AML-193 (cell line): ENCODE data around the gene STK32B.

ENCODE experiments used
- DNase-seq, 2 experiments: peaks; one replicate each; lab custom pipeline; 2025; lab: John Stamatoyannopoulos, UW

The STK32B gene

DNA sequence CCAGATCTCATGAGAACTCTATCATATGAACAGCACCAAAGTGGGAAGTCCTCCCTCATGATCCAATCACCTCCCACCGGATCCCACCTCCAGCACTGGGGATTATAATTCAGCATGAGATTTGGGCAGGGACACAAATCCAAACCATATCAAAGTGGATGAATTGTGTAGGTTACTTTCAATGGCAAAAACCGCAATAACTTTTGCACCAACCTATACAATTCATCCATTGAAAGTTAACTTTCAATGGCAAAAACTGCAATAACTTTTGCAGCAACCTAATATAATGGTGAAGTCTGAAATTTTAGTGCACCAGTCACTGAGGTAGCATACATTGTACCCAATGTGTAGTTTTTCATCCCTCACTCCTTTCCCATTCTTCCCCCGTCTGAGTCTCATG lies 16.6 kb downstream of the STK32B start:
- DNase-seq, result no peak

DNA sequence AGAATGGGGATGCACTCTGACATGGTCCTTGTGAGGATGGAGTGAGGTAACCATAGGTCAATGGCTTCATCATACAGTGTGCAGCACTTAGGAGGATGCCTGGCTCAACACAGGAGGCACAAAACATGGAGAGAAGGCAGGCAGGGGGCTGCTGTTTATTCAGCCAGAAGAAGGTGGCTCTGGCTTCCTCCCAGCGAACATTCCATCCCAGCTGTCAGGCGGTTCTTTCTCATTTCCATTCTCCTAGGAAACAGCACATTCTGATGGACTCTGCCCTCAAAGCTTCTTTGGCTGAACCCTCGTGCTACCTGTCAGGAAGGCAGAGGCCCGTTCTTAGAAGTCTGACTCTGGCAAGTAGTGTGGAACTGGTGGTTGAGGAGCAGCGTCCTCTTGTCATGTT lies 18.6 kb downstream of the STK32B start:
- DNase-seq, result no peak

DNA sequence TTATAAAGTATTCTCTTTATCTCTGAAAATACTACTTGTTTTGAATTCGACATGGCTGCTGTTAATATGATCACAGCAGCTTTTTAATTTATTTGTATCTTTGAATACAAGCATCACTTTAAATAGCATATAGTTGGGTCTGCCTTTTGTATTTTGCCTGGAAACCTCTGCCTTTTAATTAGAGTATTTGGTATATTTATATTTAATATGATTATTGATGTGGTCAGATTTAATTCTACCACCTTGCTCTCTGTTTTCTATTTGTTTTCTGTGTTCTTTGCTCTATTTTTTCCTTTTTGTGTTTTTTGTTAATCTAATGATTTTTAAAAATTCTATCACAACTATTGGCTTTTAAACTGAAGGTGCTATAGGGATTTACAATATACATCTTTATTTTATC lies 21.7 kb downstream of the STK32B start:
- no peak for DNase-seq

DNA sequence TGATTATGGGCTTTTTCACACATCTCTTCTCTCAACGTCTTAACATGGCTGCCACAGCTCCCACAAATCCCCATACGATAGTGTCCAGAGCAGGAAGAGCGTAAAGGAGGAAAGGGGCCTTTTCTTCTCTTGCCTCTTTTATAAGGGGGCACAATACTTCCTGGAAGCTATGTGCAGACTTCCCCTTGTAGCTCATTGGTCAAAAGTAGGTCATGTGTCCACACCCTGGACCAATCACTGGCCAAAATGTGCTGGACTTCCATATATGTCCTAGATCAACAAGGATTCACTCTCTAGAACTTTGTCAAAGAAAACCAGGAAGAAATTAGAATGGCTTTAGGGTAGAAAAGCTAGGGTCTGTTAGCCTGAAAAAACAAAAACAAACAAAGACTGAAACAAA lies 26.7 kb downstream of the STK32B start:
- no peak for DNase-seq

DNA sequence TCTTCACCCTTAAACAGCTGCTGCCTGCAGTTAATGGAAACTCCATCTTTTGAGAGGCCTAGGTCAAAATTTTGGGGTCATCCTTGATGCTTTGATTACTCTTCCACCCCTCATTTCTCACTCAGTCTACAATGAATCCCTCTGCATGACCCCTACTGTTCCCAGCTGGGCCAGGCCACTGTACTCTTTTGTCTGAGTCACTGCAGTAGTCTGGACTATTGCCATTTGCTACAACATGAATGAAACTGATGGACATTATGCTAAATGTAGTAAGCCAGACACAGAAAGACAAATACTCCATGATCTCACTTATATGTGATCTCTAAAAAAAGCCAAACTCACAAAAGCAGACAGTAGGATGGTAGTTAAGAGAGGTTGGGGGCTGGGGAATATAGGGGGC lies 28.3 kb downstream of the STK32B start:
- DNase-seq, result no peak

DNA sequence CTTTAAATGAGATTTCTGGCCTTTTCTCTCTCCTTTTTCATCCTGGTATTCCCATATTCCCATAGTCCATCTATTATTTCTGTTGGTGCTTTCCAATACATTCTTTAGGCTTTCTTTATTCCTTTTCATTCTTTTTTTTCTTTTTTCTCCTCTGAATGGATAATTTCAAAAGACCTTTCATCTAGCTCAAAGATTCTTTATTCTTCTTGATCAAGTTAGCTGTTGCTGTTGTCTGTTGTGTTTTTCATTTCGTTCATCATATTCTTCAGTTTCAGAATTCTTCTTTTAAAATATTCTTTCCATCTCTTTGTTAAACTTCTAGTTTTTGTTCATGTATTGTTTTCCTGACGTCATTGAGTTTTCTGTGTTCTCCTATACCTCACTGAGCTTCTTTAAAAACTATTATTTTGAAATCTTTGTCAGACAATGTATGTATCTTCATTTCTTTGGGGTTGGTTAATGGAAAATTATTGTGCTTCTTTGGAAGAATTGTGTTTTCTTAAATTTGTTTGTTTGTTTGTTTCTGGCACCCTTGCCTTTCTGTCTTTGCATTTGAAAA lies 30.2 kb downstream of the STK32B start:
- no peak for DNase-seq

DNA sequence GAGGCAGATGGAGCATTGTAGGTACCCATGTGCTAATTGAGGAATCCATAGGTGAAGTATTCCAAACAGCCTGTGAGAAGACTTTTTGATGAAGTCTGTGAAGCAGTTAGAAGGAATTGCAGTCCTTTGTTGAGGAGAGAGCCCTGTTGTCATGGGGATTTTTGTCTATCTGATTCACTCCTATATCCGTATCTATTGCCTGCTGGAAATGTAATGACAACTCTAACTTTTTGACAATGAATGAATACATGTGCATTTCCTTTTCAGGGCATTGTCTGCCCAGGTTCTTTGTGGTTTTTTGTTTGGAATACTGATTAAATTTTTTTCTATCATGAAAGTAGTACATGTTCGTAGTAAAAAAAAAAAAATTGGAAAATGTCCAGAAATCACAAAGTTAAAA lies 31.1 kb downstream of the STK32B start:
- no peak for DNase-seq

DNA sequence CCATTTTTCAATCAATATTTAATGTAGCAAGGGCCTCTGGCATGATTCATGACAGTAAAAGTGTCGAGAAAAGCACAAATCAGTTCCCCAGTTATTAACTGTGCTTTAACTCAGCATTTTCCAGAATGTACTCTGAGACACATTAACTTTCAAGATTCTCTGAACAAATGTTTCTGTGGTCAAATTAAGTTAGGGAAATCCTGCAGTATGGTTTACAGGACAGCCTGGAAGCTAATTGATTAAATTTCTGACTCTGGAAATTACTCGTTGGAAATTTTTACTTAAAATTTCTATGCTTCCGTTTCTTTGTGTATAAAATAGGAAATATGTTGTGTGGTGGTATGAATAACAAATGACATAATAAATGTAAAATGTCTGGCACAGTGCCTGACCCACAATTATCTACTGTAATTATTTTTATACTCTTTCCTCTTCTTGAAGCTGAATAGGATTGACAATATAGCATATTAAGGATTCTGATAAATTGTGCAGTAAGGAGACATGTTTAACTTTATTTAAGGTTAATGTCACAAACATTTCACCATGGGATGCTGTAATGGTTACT lies 33.7 kb downstream of the STK32B start:
- DNase-seq, result no peak

DNA sequence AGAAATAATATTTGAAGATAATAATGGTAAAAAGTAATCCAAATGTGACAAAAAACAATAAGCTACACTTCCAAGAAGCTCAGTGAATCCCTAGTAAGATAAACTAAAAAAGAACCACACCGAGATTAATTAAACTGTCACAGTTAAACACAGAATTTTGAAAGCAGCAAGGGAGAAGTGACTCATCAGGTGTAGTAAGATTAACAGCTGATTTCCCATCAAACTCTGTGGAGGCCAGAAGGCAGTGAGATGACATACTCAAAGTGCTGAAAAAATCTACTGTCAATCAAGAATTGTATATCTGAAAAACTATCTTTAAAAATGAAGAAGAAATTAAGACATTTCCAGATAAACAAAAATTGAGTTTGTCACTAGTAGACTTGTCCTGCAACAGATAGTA lies 35.3 kb downstream of the STK32B start:
- DNase-seq, result no peak

DNA sequence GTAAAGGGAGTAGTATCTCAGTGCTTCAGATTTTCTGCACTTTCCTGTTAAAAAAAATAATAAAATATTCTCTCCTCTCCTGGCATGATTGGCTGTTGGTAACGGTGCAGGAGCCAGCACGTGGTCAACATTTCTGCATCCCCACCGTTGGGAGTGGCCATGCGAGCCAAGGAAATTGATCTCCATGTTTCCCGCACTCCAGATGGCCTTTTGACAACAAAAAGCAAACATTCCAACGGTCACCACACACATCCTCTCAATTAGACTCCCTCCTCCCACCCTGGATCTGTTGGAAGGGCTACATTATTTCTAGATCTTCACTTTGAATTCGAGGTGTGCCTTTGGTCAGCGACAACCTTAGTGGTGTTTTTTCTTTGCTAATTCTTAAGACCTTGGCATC lies 45.0 kb downstream of the STK32B start:
- no peak for DNase-seq

DNA sequence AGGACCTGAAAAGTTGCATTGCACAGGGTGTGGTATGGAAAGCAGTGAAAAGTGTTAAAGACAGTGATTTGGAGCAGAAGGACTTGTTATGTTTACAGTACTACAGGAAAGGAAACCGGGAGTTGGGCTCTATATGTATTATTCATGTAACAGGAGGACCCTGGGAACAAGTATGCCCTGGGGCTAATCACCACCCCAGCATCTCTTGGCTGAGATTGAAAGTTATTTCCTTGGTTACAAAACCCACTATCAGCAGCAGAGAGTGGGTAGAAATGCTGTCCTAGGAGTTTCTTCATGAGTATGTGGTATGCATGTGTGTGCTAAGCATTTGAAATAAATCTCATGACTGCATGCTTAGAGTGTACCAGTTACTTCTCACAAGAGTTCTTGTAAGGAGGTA lies 46.9 kb downstream of the STK32B start:
- no peak for DNase-seq

DNA sequence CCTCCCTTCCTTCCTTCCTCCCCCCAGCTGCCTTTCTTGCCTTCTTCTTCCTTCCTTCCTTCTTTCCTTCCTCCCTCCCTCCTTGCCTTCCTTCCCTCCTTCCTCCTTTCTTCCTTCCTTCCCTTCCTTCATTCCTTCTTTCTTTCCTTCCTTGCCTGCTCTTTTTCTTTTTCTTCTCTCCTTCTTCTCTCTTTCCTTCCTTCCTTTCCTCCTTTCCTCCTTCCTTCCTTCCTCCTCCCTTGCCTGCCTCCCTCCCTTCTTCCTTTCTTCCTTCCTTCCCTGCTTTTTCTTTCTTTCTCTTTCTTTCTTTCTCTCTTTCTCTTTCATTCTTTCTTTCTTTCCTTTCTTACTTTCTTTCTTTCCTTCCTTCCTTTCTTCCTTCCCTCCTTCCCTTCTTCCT lies 49.1 kb downstream of the STK32B start:
- DNase-seq, result no peak

DNA sequence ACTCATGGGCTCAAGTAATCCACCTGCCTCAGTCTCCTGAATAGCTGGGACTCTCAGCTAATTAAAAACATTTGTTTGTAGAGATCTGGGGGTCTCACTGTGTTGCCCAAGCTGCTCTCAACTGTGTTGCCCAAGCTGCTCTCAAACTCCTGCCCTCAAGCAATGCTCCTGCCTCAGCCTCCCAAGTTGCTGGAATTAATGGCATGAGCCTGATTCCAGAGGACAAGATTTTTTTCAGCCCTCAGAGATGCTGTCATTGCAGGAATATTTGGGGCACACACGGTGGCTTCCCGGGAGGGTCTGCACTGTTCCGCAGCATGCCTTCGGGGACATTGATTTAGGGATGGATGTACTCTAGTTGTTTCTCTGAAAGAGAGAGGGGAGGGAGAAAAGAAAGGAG lies 49.7 kb downstream of the STK32B start:
- DNase-seq, result no peak

DNA sequence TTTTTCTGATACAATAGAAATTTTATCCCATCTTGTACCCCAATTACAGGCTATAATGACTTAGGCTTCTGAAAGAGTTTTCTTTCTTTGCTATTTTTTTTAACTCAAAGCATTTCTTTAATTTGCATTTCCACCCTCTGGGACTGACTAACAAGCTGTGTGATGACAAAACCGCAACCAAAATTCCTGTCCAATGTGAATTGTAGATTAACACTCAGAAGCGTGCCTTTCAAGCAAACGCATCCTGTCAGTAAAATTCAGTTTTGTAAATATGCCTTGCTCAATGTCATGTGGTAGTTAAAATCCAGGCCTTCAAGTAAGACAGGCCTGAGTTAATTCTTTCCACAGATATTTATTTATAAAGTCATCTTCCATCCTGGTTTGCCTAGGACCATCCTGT lies 50.3 kb downstream of the STK32B start:
- no peak for DNase-seq

DNA sequence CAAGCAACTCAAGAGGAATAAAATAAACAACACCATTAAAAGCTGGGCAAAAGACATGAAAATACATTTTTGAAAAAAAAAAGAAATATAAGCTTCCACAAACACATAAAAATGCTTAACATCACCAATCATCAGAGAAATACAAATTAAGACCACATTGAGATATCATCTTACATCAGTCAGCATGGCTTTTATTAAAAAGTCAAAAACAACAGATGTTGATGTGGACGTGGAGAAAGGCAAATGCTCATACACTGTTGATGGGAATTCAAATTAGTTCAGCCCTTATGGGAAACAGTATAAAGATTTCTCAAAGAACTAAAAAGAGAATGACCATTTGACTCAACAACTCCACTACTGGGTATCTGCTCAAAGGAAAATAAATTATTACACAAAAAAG lies 59.6 kb downstream of the STK32B start:
- DNase-seq, result no peak

DNA sequence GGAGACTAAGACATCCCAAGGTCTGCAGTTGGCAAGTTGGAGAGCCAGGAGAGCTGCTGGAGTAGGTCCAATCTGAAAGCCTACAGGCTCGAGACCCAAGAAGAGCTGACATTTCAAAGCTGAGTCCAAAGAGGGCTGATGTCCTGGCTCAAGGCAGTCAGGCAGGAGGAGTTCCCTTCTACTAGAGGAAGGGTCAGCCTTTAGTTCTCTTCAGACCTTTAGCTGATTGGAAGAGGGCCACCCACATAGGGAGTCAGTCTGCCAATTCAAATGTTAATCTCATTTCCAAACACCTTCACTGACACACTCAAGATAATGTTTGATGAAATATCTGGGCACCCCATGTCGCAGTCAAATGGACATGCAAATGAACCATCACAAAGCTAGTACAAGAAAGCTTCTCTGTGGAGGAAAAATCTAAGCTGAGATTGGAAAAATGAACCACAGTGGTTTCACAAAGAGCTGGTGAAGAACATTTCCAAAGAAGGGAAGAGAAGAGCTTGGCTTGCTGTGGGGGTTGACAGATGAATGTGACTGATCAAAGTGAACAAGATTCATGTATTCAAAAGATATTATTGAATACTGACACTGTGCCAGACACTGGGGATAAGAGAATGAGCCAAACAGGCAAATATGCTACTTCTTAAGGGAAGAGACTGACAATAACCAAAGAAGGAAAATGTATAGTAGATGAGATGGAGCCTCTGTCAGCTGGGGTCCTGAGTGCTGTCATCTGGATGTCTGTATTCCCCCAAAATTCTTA lies 61.2 kb downstream of the STK32B start:
- no peak for DNase-seq

DNA sequence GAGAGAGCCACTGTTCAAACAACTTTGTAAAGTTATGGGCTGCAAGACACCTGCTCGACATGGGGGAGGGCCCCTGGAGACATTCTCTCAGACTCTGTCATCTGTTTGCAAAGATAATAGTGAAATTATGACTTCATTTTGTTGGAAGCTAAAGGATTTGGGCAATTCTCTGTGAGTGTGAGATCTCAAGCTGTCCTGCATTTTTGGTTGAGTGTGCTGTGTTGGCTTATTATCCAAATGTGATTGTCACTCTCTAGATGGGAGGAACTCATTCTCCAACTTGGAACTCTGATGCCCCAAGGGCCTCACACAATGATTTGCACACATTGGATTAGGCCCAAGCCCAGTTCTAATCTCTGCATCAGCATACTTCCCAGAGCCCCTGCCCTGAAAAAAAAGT lies 63.7 kb downstream of the STK32B start:
- DNase-seq, result no peak

DNA sequence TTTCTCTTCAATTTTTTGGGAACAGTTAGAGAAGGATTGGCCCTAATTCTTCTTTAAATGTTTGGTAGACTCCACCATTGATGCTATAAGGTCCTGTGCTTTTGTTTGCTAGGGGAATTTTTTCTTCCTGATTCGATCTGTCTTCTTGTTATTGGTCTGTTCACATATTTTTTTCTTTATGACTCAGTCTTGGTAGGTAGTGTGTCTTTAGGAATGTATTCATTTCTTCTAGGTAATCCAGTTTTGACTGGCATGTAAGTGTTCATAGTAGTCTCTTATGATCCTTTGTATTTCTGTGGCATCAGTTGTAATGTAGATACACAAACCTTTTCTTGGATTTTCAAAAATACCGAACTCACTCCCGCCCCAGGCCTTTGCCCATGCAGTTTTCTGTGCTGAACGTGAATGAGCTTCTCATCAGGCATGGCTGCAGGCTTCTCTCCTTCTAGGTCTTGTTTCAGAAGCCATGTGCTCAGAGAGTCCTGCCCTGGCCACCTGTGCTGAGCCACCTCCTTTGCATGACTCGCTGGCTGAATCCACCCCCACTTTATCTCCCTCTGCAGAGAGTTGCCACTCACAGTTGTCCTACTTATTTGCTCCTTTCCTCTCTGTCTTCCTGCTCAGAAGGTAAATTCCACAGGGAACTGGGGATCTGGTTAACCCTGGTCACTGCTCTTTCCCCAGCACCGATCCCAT lies 67.0 kb downstream of the STK32B start:
- DNase-seq, result no peak

DNA sequence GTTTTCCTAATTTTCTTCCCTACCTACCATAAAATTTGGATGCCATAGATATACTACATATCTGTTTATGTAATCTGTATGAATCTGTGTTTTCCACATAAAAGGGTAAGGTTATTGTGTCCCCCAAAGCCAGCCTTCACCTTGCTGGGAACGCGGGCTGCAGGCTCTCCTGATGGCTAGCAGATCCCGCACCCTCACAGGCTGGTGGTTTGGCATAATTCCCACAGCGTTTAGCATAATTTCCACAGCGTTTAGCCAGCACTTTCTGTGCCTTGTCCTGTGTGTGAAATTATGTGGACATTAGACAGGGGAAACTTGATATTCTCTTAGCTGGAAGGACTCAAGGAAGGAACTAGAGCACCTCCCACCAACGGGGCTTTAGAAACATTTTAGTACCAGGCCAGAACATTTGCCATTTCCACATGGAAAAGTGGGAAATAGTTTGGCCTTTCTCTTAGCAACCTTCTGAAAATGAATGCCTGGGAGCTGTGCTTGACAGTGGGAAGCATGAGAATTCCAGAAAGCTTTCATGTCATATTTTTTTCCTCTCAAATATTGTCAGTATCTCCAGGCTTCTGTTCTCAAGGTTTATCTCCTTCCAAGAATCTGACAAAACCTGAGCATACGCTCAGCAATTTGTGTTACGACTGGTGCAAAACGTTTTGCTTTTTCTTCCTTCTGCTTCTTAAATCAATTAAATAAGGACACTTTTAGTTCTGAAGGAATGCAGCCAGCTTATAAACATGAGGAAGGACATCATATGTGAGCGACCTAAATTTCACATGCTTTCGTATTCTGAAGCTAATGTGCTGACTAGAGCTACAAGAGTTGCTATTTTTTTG lies 67.9 kb downstream of the STK32B start:
- no peak for DNase-seq

DNA sequence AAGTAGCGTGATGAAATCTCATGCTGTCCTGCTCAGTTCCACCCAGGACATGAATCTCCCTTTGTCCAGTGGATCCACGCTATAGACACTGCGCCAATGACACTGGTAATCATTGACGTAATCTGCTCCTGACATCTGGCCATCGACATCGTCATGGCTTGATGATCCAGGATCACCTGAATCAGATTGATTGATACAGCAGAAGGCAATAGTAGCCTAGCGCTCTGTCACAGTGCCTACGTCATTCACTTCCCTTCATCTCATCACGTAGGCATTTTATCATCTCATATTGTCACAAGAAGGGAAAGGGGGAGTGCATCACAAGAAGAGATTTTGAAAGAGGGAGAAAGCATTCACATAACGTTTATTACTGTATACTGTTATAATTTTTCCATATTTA lies 68.8 kb downstream of the STK32B start:
- no peak for DNase-seq

DNA sequence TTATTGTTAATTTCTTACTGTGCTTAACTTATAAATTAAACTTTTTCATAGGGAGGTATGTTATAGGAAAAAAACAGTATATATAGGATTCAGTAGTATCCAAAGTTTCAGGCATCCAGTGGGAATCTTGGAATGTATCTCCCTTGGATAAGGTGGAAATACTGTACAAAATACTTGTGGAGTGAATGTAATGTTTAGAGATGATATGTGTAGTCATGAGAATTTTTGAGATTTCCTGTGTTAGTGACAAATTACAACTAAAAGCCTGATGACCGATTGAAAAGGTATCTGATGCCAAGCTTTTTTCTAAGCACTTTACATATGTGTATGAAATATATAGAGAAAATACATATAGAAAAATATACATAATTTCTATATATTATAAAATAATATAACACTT lies 69.2 kb downstream of the STK32B start:
- no peak for DNase-seq

DNA sequence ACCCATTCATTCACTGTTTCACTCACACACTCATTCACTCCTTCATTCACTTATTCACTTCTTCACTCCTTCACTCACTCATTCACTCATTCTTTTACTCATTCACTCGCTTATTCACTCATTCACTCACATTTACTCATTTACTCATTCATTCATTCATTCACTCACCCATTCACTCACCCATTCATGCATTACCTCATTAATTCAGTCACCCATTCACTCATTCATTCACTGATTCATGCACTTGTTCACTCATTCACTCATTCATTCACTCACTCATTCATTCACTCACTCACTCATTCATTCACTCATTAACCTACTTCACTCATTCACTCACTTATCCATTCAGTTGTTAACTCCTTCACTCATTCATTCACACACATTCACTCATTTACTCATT lies 70.8 kb downstream of the STK32B start:
- no peak for DNase-seq
